ENCODE data around the gene WIPF3. TPM values are rescaled to one million over a fixed set of nuclear protein-coding genes. Genes with fewer than 3 reads are reported as not detected.

Gene WIPF3
- total RNA-seq, 2 experiments from 2014 or later: not detected

GRCh38 chr7:29871787-29872398, 65.6 kb downstream of the WIPF3 start:
- H3K4me3 Mint-ChIP-seq: no peak overlapping the region
- intact Hi-C loops (cut with DNase I, micrococcal nuclease): no loop called here
- H3K27me3 Mint-ChIP-seq: peaks cover 8% of the 10 kb centered on the region
- H3K27ac Mint-ChIP-seq: no peak overlapping the region
- ChIA-PET CTCF (interaction anchor here (0.6 to 3.2 kb wide), 2 partner anchors 49 to 190 kb away, joined by 4 to 8 read pairs; no protein-coding TSS in a partner anchor), POLR2A (no interaction called here)
- H3K9me3 Mint-ChIP-seq (ENCODE audit: low read depth): no peaks in the 10 kb centered on the region
- DNase-seq (no peak), ATAC-seq (no peak)
- H3K36me3 Mint-ChIP-seq (ENCODE audit: low read depth): no peaks in the 10 kb centered on the region
- H3K4me1 Mint-ChIP-seq: no peaks in the 10 kb centered on the region

GRCh38 chr7:29873644-29874294, 67.5 kb downstream of the WIPF3 start:
- ChIA-PET POLR2A (interaction anchor here (0.7 kb wide), 1 partner anchor 576 kb away, joined by 3 read pairs; no protein-coding TSS in a partner anchor), CTCF (interaction anchor here (0.7 to 1.3 kb wide), 2 partner anchors 47 to 106 kb away, joined by 3 to 5 read pairs; no protein-coding TSS in a partner anchor)
- Mint-ChIP-seq H3K9me3 (ENCODE audit: low read depth) (no peaks in the 10 kb centered on the region), H3K27me3 (peaks cover 9% of the 10 kb centered on the region), H3K27ac (no peak overlapping the region), H3K4me3 (no peak overlapping the region), H3K36me3 (ENCODE audit: low read depth) (no peaks in the 10 kb centered on the region), H3K4me1 (no peaks in the 10 kb centered on the region)
- intact Hi-C loops (cut with DNase I, micrococcal nuclease): no loop called here
- ATAC-seq (no peak), DNase-seq (no peak)

- Mint-ChIP-seq H3K4me1 (no peaks in the 10 kb centered on the region), H3K36me3 (ENCODE audit: low read depth) (no peaks in the 10 kb centered on the region), H3K27me3 (peaks cover 9% of the 10 kb centered on the region), H3K9me3 (ENCODE audit: low read depth) (no peaks in the 10 kb centered on the region), H3K27ac (no peak overlapping the region), H3K4me3 (no peak overlapping the region)
- ATAC-seq: no peak
- DNase-seq: no peak
- intact Hi-C loops (cut with DNase I, micrococcal nuclease): loop anchor here in 1 of 2 experiments (5.0 kb wide), 1 partner anchor 187 kb away; no protein-coding TSS in a partner anchor
- CTCF ChIA-PET: no interaction called here
- POLR2A ChIA-PET: no interaction called here
Observed at GRCh38 chr7:29875741-29876140, 69.4 kb downstream of the WIPF3 start.

- CTCF ChIA-PET: interaction anchor here (3.5 kb wide), 1 partner anchor 45 kb away, joined by 14 read pairs; no protein-coding TSS in a partner anchor
- no peaks in the 10 kb centered on the region for H3K4me1 Mint-ChIP-seq
- POLR2A ChIA-PET: no interaction called here
Observed at GRCh38 chr7:29877196-29877595, 70.9 kb downstream of the WIPF3 start.

GRCh38 chr7:29878081-29878688, 71.9 kb downstream of the WIPF3 start:
- intact Hi-C loops (cut with DNase I, micrococcal nuclease): loop anchor here (1.0 to 5.0 kb wide), 3 partner anchors 43 to 184 kb away; no protein-coding TSS in a partner anchor
- no peak for ATAC-seq

More at GRCh38 chr7:29877196-29877595, 70.9 kb downstream of the WIPF3 start:
- H3K27me3 Mint-ChIP-seq: peaks cover 5% of the 10 kb centered on the region
- H3K27ac Mint-ChIP-seq: no peak overlapping the region
- no peaks in the 10 kb centered on the region for H3K9me3 Mint-ChIP-seq (ENCODE audit: low read depth)
- DNase-seq: no peak
- intact Hi-C loops (cut with DNase I, micrococcal nuclease): loop anchor here in 1 of 2 experiments (5.0 kb wide), 1 partner anchor 185 kb away; no protein-coding TSS in a partner anchor
- no peak overlapping the region for H3K4me3 Mint-ChIP-seq
- ATAC-seq: no peak
- no peaks in the 10 kb centered on the region for H3K36me3 Mint-ChIP-seq (ENCODE audit: low read depth)

GRCh38 chr7:29879609-29880008, 73.3 kb downstream of the WIPF3 start:
- DNase-seq (peak; percentile 19), ATAC-seq (peak; percentile 65)
- Mint-ChIP-seq H3K4me3 (no peak overlapping the region), H3K9me3 (ENCODE audit: low read depth) (no peaks in the 10 kb centered on the region), H3K4me1 (peaks cover 8% of the 10 kb centered on the region), H3K36me3 (ENCODE audit: low read depth) (no peaks in the 10 kb centered on the region), H3K27me3 (peaks cover 5% of the 10 kb centered on the region), H3K27ac (no peak overlapping the region)
- intact Hi-C loops (cut with DNase I, micrococcal nuclease): loop anchor here in 1 of 2 experiments (5.0 kb wide), 1 partner anchor 183 kb away; no protein-coding TSS in a partner anchor
- POLR2A ChIA-PET: no interaction called here
- CTCF ChIA-PET: interaction anchor here (3.5 kb wide), 1 partner anchor 42 kb away, joined by 14 read pairs; no protein-coding TSS in a partner anchor

More at GRCh38 chr7:29878081-29878688, 71.9 kb downstream of the WIPF3 start:
- ChIA-PET POLR2A (no interaction called here), CTCF (interaction anchor here (0.9 to 3.5 kb wide), 2 partner anchors 44 to 183 kb away, joined by 4 to 14 read pairs; no protein-coding TSS in a partner anchor)
- Mint-ChIP-seq H3K4me1 (peaks cover 5% of the 10 kb centered on the region), H3K27me3 (peaks cover 5% of the 10 kb centered on the region), H3K27ac (no peak overlapping the region), H3K36me3 (ENCODE audit: low read depth) (no peaks in the 10 kb centered on the region), H3K9me3 (ENCODE audit: low read depth) (no peaks in the 10 kb centered on the region), H3K4me3 (no peak overlapping the region)
- peak; percentile 38 for DNase-seq

GRCh38 chr7:29881724-29882123, 75.4 kb downstream of the WIPF3 start:
- no peaks in the 10 kb centered on the region for H3K36me3 Mint-ChIP-seq (ENCODE audit: low read depth)
- no peaks in the 10 kb centered on the region for H3K9me3 Mint-ChIP-seq (ENCODE audit: low read depth)
- intact Hi-C loops (cut with DNase I, micrococcal nuclease): no loop called here
- H3K4me1 Mint-ChIP-seq: peaks cover 8% of the 10 kb centered on the region
- peaks cover 2% of the 10 kb centered on the region for H3K27me3 Mint-ChIP-seq
- ChIA-PET CTCF (interaction anchor here (0.6 to 1.0 kb wide), 2 partner anchors 40 to 960 kb away, joined by 3 read pairs; no protein-coding TSS in a partner anchor), POLR2A (no interaction called here)
- H3K4me3 Mint-ChIP-seq: no peak overlapping the region
- H3K27ac Mint-ChIP-seq: no peak overlapping the region
- ATAC-seq (no peak), DNase-seq (no peak)

- H3K9me3 Mint-ChIP-seq (ENCODE audit: low read depth): no peaks in the 10 kb centered on the region
- no peak overlapping the region for H3K27ac Mint-ChIP-seq
- H3K4me3 Mint-ChIP-seq: no peak overlapping the region
Observed at GRCh38 chr7:29882481-29882880, 76.2 kb downstream of the WIPF3 start.

GRCh38 chr7:29883462-29884398, 77.4 kb downstream of the WIPF3 start:
- no peak for ATAC-seq
- DNase-seq: peak; percentile 18
- ChIA-PET POLR2A (interaction anchor here (0.5 kb wide), 1 partner anchor 721 kb away, joined by 3 read pairs; no protein-coding TSS in a partner anchor), CTCF (no interaction called here)
- H3K4me3 Mint-ChIP-seq: no peak overlapping the region
- intact Hi-C loops (cut with DNase I, micrococcal nuclease): no loop called here
- no peaks in the 10 kb centered on the region for H3K27me3 Mint-ChIP-seq
- H3K36me3 Mint-ChIP-seq (ENCODE audit: low read depth): no peaks in the 10 kb centered on the region
- no peaks in the 10 kb centered on the region for H3K9me3 Mint-ChIP-seq (ENCODE audit: low read depth)
- H3K4me1 Mint-ChIP-seq: peaks cover 8% of the 10 kb centered on the region
- H3K27ac Mint-ChIP-seq: no peak overlapping the region

More at GRCh38 chr7:29882481-29882880, 76.2 kb downstream of the WIPF3 start:
- Mint-ChIP-seq H3K27me3 (no peaks in the 10 kb centered on the region), H3K4me1 (peaks cover 8% of the 10 kb centered on the region), H3K36me3 (ENCODE audit: low read depth) (no peaks in the 10 kb centered on the region)
- peak; percentile 23 for ATAC-seq
- CTCF ChIA-PET: interaction anchor here (1.0 kb wide), 1 partner anchor 39 kb away, joined by 3 read pairs; no protein-coding TSS in a partner anchor
- intact Hi-C loops (cut with DNase I, micrococcal nuclease): no loop called here
- DNase-seq: no peak
- POLR2A ChIA-PET: no interaction called here

GRCh38 chr7:29884399-29885272, 78.3 kb downstream of the WIPF3 start:
- no peak for ATAC-seq
- intact Hi-C loops (cut with DNase I, micrococcal nuclease): no loop called here
- Mint-ChIP-seq H3K4me1 (peaks cover 8% of the 10 kb centered on the region), H3K4me3 (no peak overlapping the region), H3K27me3 (no peaks in the 10 kb centered on the region), H3K27ac (no peak overlapping the region), H3K36me3 (ENCODE audit: low read depth) (no peaks in the 10 kb centered on the region), H3K9me3 (ENCODE audit: low read depth) (no peaks in the 10 kb centered on the region)
- POLR2A ChIA-PET: no interaction called here
- CTCF ChIA-PET: no interaction called here
- peak; percentile 18 for DNase-seq

All from activated CD4-positive, alpha-beta T cell treated with anti-CD3 and anti-CD28 coated beads for 36 hours (primary cell).